T-helper 2 cell (primary cell): ENCODE measurements around the gene C1QB.
A peak's percentile ranks its signal among the peaks of the same experiment; 100 is the strongest.

Experiments
- DNase-seq, 5 experiments: peaks; one replicate each; pipeline versions ENCODE4 v3.0.0 to v3.0.0-alpha.2; 2012 to 2022
- total RNA-seq, 2 donors: gene quantifications; one replicate each; lab custom pipeline; 2026; lab: John Stamatoyannopoulos, UW

C1QB gene, protein sequence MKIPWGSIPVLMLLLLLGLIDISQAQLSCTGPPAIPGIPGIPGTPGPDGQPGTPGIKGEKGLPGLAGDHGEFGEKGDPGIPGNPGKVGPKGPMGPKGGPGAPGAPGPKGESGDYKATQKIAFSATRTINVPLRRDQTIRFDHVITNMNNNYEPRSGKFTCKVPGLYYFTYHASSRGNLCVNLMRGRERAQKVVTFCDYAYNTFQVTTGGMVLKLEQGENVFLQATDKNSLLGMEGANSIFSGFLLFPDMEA
- total RNA-seq, result 0 reads per million in 2 donors

DNA sequence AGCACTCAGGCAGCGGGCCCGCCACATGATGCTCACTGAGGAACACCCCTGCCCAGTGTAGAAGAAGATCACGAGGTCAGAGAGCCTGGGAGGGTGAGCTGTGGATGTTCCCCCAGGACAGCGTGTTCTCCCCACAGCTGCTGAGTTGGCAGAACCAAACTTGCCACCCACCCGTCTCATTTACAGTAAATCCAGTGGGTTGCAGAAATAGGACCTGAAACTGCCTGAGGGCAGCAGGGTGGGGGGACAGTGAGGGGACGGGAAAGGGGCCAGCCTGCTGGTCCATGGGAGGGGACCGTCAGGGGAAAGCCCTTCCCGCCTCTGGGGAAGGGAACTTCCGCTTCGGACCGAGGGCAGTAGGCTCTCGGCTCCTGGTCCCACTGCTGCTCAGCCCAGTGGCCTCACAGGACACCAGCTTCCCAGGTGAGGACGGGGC, at the start of gene C1QB:
Gene C1QB, plus strand, starts transcription at position 356 of the 436 bp plus-strand sequence. CDS start 6,227 bp downstream, outside the sequence.
- no peak for DNase-seq

DNA sequence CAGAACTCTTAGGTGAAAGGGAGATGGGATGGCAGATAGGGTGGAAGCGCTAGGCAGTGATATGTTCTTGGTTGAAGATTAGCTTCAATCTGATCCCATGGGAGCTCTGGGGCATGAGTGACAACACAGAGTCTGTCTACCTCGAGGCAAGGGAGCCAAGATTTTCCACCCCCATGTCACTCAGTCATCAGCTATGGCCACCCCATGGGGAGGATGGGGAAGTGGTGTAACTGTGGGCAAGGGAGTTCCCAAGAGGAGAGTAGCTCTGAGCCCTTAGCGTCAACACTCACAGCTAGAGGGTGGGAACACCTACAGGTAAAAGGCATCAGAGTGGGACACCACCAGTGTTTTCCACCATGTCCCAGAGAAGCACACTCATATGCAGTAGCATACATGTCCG, 46.9 kb upstream of the C1QB start:
- DNase-seq, result no peak

DNA sequence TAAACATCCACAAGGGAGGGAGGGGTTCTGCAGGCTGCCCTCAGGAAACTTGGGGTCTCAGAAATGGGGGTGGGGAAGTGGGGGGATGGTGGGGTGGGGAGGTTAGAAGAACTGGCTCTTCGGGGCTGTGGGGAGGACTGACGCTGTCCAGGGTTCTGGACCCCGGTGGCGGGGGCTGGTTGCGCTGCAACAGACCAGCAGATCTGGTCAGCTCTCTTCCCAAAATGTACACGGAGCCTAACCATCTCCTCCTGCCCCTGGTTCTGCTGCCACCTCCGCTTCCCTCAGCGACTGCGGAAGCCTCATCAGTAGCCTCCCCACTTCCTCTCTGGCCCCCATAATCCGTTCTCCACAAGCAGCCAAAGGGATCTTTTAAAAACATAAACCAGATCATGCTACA, 45.9 kb upstream of the C1QB start:
- DNase-seq, result no peak

DNA sequence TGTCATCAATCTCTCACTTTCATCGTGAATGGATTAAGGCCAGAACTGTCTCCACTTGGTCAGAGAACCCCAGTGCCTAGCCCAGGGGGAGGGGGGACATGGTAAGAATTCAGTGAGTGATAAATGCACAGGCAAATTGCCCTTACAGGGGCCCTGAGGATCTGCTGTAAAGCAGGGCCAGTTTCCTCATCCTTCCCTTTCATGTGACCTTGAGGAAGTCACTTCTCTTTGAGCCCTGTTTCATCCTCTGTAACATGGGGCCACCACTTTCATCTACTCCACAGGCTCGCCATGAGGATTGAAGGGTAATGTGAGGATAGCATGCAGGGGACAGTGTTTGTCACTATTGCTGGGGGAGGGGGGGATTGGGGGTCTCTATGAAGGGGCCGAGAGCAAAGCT, 44.7 kb upstream of the C1QB start:
- DNase-seq, result no peak

DNA sequence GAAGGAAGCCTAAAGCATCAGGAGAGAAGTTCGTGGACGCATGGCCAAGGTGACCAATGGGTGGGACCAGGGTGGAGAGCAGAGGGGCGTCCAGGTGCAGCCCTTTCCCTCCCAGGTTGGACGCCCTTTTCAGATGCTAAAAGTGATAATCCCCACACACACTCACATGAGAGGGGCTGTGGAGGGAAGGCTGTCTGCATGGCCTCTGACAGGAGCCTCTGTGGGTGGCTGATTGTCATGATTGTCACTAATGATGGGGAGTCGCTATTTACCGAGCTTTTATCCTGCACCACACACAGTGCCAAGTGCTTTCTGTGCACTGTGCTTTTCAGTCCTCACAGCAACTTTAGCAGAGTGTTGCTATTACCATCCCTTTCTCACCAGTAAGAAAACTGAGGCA, 43.7 kb upstream of the C1QB start:
- DNase-seq, result no peak

DNA sequence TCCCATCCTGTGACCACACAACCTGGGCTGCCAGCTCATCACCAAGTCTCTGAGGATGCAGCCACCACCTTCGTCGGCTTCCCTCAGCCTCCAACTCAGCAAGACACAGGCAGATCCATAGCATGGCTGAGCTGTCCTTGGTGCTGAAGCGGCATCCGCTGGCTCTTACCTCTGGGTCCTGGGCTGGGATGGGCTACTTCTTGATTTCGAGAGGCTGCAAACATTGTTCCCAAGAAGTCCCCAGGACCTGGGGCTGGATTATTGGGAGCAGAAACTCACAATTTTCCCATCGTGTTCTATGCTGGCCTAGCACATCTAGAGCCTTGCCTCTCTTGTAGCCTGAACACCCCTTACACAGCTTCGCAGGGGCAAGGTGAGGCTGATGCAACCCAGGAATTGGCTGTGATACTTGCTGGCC, 41.5 kb upstream of the C1QB start:
- peak in 1 of 5 experiments; percentile 33 for DNase-seq

DNA sequence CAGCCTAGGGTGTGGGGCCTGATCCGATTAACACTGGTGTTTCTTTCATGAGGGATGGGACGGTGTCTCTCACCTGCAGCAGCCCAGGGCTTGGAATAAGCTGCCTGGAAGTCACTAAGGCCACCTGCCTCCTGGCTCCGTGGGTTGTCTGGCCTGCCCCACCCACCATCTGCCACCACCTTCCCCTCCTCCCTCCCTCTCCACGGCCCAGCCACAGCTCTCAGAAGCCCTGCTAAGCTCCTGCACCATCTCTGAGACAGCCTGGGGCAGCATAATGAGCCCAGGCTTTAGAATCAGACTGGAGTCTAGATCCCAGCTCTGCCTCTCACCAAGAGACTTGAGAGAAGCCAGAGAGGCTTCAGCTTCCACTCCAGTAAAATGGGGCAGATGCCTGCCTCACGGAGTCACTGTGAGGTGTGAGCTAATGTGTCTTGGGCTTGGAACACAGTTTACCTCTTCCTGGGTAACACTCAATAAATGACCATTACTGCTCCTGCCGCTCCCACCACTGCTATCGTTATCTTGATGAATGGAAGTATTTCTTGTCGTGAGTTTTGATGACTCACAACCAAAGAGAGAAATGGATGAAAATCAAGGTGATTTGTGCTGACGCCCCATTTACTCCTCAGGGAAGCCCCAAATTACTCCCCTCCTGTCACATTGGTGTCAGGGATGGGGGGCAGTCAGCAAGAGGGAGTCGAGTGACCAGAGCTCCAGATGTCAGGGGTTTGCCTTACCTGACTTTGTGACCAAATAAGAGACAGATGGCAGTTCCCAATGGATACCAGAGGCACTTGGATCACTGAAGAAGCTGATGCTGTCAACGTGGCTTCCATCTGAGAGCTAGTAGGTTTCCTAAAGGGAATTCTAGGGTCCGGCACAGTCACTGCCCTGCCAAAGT, 40.1 kb upstream of the C1QB start:
- no peak for DNase-seq

DNA sequence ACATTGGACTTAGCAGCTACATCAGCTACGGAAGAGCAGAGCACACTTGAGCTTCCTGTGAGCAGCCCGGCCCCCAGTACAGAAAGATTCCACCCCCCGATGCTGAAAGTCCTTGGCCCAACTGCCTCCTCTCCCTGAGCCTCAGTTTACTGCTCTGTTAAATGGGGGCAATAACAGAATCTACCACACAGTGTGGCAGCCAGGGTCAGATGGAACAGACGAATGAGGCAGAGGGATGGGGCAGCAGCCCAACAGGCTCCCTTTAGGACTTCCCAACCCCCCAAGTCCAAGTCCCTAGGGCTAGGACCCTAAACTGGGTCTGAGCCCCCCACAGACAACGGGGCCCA, 39.5 kb upstream of the C1QB start:
- DNase-seq, result no peak

DNA sequence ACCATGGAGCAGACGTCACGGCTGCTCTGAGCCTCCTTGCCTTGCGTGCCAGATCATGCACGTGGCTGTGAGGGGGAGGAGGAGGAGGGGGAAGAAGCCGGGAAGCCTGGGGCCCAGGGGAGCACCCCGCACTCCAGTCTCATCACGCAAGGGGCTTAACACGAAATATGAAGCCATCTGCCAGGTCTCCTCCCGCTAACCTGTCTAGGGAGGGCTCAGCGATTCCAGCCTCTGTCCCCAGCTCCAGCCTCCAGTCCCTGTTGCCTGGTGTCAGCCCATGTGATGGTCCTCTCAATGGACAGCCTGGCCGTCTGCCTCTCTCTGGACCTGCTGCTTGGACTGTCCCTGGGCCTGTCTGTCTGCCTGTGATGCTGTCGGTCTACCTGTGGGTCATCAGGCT, 39.1 kb upstream of the C1QB start:
- no peak for DNase-seq

DNA sequence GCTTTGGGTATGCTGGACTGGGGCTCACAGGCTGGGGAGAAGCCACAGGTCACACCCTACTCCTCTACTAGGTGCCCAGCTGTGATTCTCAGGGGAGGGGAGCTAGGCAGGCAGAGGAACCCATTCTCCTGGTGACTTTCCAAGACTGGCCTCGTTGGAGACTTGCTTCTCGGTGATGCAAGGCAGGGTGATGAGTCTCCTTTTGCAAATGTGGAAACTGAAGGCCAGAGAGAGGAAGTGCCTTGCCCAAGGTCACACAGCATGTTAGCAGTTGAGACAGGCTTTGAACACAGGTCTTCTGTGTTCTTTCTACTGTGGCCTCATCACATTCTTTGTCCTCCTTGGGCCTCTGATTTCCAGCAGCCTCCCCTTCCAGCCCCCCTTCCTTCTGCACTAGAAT, 37.1 kb upstream of the C1QB start:
- no peak for DNase-seq

DNA sequence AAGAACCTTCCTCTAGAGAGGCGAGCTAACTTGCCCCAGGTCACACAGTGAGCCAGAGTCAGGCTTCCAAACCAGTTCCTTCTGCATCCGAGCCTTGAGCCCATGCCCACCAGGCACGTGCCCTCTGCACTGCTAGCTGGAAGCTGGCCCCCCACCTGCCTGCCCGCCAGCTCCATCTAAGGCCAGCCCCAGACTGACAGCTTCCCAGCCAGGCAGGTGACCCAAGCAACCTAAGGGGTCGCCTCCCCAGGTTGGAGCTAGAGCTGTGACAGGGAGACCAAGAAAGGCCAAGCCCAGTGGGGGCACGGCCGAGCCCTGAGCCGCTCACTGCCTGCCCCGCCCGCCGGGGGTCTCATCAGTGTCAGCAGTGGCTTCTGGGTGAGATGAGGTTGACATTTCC, 36.5 kb upstream of the C1QB start:
- no peak for DNase-seq

DNA sequence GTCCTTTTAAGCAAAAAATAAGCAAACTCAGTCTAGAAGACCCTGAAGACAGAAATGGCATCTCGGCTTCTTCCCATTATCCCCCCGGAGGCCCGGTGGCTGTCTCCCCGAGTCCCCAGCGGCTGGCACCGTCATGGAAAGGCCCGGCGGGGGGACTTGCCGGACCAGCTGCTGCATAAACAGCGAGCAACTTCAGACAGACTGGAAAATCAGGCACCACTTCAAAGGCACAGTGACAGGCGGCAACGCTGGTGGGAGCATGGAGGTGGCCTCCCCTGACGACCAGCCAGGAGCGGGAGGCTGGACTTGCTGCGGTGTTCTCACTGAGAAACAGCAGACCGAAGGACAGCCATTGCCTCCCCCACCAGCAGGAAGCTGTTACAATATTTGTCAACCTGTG, 35.0 kb upstream of the C1QB start:
- DNase-seq, result no peak

DNA sequence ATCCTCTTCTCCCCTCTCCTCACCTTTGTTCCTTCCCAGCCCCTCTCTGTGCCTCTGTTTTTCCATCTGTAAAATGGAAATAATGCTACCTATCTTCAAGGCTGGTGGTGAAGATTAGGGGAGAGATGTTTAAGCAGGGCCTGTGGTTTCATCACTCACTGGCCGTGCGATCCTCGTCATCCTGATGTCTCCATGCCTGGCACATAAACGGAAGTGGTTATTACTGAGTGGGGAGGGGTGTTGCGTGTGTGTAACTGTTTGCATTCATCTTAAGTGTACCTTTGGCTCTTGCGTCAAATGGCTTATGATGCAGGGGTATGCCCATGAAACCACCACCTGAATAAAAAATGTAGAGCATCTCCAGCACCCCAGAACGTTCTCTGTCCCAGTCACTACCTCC, 33.8 kb upstream of the C1QB start:
- peak in 1 of 5 experiments; percentile 19 for DNase-seq

DNA sequence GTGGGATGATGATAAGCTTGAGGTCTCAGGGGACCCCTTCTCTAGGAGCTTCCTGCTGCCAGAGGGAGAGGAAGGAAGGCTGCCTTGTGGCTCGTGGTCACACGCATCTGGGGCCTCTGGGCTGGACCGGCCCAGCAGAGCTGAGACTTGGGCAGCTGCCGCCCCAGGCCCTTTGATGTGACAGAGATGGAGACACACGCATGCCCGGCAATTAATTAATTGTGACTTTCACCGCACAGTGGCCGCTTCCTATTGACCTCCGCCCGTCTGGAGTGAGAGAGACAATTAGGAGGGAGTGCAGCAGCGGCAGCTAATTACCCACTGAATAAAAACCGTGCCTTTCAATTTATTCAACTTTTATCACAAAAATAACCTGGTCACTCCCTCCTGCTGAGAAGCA, 33.2 kb upstream of the C1QB start:
- DNase-seq, result no peak

DNA sequence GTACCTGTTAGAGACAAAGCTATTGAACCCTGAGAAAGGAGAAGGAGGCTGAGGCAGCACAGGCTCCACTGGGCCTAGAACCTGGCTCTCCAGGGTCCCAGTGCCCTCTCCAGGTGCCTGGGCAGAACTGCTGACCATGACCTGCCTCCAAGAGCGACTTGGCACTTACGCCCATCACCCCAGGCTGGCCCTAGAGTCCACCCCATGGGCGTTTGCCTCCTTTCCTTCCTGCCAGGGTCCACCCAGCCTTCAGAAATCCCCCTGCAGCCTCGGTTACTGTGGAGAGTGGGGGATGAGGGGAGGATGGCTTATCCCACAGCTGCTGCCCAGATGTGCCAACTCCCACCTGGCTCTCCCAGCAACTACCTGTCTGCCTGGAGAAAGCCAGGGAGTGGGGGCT, 31.3 kb upstream of the C1QB start:
- DNase-seq, result no peak

DNA sequence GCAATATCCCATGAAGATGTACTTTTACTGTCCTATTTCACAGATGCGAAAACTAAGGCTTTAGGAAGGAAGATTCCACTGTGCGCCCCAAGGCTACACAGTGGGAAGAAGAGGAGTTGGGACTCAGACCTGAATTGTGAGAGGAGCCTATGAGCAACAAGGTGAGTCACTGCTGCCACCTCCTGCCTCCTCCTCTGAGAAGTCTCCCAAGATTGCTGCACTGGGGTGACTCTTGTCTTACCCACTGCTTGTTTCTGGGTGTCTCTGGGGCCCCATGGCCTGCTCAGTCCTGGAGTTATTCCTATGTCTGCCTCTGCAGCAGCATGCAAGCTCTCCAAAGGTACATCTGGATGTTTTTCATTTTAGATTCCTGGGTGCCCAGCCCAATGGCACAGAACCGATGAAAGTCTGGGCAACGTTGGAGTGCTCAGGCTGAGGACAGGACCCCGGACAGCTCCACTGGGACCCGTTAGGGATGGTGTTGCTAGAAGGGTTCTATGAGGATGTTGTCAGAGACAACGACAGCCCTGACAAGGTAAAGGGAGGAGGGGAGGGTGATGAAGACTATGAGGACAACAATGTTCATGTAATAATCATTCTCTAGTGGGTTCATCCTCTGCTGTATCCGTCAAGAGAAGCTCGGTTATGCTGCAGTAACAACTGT, 27.6 kb upstream of the C1QB start:
- no peak for DNase-seq

DNA sequence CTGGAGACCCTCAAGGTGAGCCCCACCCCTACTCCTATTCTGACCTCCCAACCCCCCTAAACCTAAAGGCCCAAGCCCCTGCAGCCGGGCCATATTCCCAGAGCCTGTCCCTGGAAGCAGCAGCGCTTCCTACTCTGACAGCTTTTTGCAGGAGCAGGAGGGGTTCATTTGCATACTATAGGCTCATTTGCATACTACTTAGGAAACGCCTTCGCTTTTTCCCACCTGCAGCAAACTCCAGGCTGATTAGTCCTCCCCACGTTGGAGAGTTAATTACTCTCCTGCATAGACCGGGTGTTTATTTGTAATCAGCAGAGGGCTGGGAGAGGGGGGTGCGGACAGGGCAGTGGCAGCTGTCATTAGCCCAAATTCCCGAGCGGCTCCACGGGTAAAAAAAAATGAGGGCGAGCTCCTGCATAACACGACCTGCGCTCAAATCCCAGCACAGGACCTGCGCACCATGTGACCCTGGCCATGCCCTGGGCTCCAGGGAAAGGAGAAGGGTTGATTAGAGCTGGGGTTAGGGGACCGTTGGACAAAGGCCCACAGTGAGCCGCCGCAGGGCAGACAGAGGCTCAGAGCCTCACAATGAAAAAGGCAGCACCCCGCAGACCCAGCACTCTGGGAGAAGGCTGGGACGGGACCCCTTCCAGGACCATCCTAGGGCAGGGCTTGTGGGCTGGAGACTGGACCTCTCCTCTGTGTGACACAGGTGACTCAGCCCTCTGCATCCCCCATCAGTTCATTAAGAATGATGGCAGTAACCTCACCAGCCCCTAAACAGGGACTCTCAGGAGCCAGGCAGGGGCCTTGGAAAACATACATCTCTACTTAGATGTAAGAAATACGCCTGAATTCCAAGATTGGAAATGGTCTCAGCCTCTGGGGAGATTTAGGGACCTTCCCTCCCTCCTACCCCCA, 26.5 kb upstream of the C1QB start:
- DNase-seq, result no peak

DNA sequence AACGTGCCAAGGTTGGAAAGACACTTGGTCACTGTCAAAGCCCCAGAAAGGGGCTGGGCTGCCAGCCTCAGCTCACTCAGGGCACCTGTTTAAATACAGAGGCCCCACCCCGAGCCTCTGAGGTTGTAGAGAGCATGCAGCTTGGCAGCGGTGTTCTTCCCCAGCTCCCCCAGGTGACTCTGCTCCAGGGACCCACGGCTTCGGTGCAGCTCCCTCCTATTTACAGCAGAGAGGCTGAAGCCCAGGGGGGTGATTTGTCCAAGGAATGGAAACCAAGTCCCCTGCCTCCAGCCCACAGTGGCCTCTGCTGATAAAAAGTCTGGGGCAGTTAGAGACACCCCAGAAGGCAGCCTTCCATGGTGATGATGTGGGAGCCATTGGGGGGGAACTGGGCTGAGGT, 25.7 kb upstream of the C1QB start:
- no peak for DNase-seq

DNA sequence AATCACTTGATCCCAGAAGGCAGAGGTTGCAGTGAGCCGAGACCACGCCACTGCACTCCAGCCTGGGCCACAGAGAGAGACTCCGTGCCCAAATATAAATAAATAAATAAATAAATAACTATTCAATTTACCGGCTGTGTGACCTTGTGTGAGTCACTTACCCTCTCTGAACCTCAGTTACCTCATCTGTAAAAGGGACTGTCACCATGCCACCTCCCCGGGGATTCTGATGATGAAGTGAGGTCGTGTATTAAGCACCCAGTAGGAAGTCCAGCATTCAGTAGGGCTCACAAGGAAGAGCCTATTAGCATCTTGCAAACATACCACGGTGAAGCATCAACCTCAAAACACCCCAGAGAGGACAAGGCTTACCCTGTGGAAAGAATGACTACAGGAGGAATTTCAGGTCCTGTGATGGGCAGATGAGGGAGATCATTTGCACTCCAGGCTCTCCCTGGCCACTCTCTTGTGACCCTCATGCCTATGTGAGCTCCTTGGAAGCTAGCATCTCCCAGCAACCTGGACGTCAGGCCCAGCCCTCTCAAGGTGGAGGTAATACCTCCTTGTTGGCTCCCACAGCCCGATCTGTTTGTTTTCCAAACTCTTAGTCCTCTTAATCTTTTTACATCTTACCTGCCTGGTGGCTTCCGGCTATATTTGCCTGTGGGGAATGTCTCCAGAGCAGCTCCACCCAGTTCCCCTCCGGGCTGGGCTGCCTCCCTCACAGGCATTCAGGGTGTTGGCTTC, 24.2 kb upstream of the C1QB start:
- DNase-seq, result no peak

DNA sequence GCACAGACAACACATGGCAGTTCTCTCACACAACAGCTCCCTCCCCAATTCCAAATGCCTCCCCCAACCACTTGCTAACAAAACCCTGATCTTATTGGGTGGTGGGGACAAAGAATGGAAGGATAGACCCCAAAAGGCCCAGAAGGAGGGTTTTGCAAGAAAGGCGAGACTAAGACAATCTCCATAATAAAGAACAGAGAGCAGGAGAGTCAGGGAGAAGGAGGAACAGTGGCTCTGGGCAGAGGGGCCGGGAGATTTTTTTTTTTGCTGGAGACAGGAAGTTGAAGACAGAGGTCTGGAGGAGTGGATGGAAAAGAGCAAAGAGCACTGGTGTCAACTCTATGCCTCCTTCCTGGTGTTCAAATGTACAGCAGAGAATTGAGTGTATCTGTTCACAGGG, 23.1 kb upstream of the C1QB start:
- DNase-seq, result no peak

DNA sequence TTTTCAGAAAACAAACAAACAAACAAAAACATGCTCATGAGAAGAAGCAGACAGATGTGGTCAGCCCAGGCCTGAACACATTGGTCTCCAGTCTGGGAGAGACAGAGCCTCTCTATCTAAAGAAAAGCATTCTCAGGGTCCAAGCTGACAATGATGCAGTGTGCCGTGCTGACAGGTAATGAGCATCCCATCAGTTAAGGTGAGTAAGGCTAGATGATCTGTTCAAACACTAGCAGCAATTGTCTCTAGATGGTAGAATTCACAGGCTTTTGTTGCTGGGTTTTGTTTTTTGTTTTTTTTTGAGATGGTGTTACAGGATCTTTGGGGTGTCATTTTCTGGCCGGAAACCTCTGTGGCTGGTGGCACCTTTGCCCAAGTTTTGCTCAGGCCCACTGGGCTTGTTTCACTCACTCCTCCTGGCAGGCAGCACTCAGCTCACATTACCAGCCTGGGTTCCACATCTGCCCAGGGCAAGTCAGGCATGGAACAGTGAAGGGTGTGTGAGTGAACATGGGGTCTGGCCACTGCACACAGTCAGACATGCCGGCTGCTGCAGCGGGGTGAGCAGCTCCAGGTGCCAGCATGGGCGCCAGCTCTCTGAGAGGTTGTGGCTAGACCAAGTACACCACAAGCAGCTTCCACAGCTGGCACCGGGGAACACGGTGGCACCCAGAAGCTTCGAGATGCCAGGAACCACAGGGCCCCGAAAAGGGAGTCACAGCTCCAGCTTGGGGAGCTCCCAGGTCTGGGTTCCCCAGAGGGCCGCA, 19.2 kb upstream of the C1QB start:
- DNase-seq, result no peak
